Adipose tissue (tissue), 3 donors: ENCODE measurements around the gene ZNF451. TPM values are rescaled to one million over a fixed set of nuclear protein-coding genes. Genes with fewer than 3 reads are reported as not detected.
"Not testable (repeated sequence)": the region's sequence is repeated elsewhere in the genome, so short reads cannot be mapped to it uniquely, and the experiment has no call there.

Experiments
- H3K27ac ChIP-seq: one replicate; pipeline ENCODE4 v1.5.1; 2013; ENCODE audit warnings: low read depth, low read length
- WGBS, 3 donors: extraction: QIAGEN DNeasy Blood & Tissue Kit; methylation state at CpG; one replicate each; pipeline ENCODE4 v1.1.7; 2013; 5-methylcytosine and 5-hydroxymethylcytosine counted together
- polyA plus RNA-seq, 3 donors: library from polyadenylated mRNA; stranded (reverse); fragments of 200-250 nt; gene quantifications; one replicate each; pipeline ENCODE4 v1.2.3, GENCODE V29; 2013
- donor health status: healthy with polysubstance abuse.
- donor health status: Bipolar disorder and iron deficiency.
- donor health status: healthy.

The ZNF451 gene, protein sequence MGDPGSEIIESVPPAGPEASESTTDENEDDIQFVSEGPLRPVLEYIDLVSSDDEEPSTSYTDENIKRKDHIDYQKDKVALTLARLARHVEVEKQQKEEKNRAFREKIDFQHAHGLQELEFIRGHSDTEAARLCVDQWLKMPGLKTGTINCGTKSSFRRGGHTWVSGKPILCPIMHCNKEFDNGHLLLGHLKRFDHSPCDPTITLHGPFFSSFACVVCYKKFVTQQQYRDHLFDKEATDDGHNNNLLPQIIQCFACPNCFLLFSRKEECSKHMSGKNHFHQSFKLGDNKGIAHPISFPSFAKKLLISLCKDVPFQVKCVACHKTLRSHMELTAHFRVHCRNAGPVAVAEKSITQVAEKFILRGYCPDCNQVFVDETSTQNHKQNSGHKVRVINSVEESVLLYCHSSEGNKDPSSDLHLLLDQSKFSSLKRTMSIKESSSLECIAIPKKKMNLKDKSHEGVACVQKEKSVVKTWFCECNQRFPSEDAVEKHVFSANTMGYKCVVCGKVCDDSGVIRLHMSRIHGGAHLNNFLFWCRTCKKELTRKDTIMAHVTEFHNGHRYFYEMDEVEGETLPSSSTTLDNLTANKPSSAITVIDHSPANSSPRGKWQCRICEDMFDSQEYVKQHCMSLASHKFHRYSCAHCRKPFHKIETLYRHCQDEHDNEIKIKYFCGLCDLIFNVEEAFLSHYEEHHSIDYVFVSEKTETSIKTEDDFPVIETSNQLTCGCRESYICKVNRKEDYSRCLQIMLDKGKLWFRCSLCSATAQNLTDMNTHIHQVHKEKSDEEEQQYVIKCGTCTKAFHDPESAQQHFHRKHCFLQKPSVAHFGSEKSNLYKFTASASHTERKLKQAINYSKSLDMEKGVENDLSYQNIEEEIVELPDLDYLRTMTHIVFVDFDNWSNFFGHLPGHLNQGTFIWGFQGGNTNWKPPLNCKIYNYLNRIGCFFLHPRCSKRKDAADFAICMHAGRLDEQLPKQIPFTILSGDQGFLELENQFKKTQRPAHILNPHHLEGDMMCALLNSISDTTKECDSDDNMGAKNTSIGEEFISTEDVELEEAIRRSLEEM
- 1 to 10 TPM; 6.5 to 9.9 (median 9.3) TPM for polyA plus RNA-seq

DNA sequence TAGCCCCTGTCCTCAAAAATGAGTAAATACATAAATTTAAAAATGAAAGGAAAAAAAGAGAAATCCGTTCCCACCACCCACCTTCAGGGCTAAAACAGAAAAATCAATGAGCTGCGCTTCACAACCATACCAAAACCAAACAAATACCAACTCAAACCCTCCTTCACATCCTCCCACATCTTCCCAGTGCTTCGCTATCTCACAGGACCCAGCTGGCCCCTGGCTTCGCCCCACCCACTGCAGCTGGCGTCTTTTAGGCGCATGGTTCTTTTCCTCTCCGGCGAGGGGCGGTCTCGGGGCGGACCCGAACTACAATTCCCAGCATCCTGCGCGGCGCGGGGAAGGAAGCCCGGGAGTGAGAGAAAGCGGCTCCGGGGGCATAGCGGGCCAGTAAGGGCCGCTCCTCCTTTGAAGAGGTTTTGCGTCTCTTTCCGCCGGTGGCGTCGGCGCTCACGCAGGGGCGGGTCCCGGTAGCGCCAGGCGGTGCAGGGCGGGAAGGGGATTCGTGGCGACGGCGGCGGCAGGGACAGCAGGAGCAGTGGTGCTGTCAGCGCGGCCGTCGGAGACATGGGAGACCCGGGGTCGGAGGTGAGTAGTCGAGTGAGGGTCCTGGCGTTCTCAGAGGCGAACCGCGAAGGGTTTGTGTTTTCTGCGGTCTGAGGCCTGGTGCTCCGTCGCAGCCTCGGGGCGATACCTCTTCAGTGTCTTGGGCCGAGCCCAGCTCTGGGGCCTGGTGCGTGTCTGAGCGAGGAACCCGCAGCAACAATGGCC lies at the start of gene ZNF451:
Gene ZNF451 (plus strand): TSS at position 502 of the 771 bp plus-strand sequence. CDS start 66 bp downstream, at position 568.
- 0 to 1% (median 1%) methylated on average over 46 to 50 of the region's 58 CpGs for WGBS, 3 donors
- H3K27ac ChIP-seq = no peak within 1 kb of the TSS

DNA sequence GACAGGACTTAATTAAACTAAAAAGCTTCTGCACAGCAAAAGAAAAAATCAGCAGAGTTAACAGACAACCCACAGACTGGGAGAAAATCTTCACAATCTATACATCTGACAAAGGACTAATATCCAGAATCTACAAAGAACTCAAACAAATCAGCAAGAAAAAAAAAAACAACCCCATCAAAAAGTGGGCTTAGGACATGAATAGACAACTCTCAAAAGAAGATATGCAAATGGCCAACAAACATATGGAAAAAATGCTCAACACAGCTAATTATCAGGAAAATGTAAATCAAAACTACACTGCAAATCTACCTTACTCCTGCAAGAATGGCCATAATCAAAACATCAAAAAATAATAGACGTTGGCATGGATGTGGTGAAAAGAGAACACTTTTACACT lies 45.9 kb upstream of the ZNF451 start:
- 79 to 94% (median 89%) methylated on average over 1 of the region's 1 CpG for WGBS, 3 donors
- not testable (repeated sequence) for H3K27ac ChIP-seq

DNA sequence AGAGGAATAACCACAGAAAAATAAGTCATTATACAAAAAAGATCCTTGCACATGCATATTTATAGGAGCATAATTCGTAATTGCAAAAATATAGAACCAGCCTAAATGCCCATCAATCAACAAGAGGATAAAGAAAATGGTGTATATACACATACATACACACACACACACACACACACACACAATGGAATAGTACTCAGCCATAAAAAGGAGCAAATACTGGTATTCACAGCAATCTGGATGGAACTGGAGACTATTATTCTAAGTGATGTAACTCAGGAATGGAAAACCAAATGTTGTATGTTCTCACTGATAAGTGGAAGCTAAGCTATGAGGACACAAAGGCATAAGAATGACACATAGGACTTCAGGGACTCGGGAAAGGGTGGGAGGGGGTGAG lies 45.4 kb upstream of the ZNF451 start:
- no peak overlapping the region for H3K27ac ChIP-seq
- 91 to 99% (median 95%) methylated on average over 2 of the region's 2 CpGs for WGBS, 3 donors

DNA sequence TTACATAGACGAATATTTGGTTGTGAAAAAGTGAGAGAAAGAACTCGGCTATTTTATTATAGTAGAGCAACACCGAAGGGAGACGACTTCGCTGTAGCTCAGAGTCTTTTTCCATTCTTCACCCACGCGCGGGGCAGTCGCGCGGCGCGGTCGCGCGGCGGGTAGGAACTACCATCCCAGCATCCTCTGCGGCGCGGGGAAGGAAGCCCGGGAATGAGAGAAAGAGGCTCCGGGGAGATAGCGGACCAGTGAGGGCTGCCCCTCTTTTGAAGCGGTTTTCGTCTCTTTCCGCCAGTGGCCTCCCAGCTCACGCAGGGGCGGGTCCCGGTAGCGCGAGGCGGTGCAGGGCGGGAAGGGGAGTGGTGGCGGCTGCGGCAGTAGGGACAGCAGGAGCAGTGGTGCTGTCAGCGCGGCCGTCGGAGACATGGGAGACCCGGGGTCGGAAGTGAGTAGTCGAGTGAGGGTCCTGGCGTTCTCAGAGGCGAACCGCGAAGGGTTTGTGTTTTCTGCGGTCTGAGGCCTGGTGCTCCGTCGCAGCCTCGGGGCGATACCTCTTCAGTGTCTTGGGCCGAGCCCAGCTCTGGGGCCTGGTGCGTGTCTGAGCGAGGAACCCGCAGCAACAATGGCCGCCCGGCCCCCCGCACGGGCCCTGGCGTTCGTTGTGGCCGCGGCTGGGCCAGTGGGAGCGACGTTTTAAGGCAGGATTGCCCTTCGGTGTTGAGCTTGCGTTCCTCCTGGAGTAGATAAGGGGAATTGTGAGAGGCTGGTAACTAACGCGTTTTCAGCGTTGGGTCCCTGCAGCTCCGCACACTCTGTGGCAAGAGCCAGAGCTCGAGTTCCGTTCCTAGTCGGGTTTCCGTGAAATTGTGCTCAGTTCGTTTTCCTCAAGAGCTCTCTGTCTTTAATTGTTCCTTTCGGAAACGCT lies 43.4 kb upstream of the ZNF451 start, which contains the start of gene KIAA1586:
Gene KIAA1586 (plus strand): TSS at position 362 of the 925 bp plus-strand sequence. CDS start 63 bp downstream, at position 425.
- not testable (repeated sequence) for H3K27ac ChIP-seq
- WGBS, 3 donors = 0 to 1% (median 0%) methylated on average over 40 to 46 of the region's 78 CpGs

DNA sequence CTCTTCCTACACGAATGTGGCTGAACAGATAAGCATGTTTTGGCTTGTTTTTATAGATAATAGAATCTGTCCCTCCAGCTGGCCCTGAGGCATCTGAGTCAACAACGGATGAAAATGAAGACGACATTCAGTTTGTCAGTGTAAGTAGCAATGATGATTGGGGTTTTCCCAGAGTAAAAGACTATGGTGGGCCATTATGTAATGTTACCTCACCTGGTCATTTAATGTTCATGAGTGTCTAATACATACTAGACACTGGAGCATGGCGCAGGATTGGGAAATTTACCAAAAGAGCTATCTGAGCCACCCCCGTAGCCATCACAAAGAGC lies 42.8 kb upstream of the ZNF451 start:
- H3K27ac ChIP-seq = not testable (repeated sequence)
- WGBS, 3 donors = no CpG with 5 or more reads among the region's 5 CpGs

DNA sequence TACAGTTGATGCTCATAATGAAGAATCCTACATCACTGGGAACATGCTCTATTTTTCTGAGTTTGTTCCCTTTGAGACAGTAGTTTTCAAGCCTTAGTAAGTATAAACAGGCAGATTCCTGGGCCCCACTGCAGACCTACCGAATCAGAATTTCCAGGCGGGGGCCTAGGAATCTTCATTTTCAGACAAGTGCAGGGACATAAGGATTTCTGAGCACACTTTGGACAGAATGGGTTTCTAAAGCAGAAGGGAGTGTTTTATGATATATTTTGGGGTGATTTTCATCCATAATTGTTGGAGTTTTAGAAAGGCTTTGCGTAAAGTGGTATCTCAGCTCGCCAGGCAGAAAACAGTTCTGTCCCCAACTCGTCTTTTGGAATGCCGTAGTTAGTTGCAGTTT lies 42.1 kb upstream of the ZNF451 start:
- not testable (repeated sequence) for H3K27ac ChIP-seq
- 92 to 97% (median 92%) methylated on average over 5 to 6 of the region's 6 CpGs for WGBS, 3 donors

DNA sequence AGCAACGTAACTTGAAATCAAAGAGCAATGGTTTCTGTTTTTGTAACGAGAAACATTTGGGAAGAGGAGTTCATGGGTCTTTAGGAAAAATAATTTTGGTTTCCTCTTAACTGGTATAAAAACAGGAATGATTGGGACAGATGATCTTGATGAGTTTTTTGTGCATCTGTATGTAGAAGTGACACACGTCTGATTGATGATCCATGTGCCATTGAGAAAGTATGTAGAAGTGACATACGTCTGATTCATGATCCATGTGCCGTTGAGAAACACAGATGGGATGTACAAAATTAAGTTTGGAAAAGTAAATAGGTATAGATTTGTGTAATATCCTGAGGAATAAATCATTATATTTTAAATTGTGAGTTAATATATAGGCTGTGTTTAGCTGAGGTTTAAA lies 41.4 kb upstream of the ZNF451 start:
- no peak overlapping the region for H3K27ac ChIP-seq

DNA sequence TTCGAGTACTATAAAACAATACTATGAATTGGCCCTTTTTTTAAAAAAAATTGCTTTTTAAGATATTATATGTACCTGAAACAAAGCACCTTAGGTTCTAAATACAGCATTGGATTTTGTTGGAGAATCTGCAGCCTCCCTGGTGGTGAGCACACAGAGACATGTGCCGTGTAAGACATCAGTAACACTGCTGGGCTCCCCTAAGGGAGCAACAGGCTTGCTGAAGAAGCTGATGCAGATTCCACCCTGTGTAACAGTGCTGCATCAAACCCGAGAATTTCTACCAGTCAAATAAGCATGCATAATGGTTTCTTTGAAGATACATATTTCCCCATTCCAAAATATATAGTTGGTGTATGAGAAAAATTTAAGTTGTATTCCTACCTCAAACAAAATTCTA lies 26.1 kb upstream of the ZNF451 start:
- 86 to 91% (median 89%) methylated on average over 3 of the region's 3 CpGs for WGBS, 3 donors
- no peak overlapping the region for H3K27ac ChIP-seq

More for the DNA sequence above, 41.4 kb upstream of the ZNF451 start:
- 83 to 90% (median 87%) methylated on average over 5 of the region's 5 CpGs for WGBS, 3 donors

DNA sequence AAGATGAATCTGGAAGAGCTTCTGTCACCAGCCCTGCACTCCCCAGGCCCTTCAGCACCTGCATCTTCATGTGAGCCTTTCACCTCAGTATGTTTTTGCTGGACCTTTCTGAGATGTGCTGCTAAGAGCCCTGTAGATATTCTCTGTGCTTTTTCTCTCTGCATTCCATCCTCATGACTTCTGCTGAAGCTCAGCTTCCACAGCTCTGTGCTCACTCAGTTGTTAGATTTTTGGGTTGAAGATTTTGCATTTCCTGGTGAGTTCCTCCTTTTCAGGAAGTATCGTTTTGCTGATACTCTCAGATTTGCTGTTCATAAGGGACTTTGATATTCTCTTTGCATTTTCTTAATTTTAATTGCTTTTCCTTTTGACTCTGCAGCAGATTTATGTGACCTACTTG lies 25.2 kb upstream of the ZNF451 start:
- WGBS, 3 donors = 62 to 79% (median 69%) methylated on average over 1 of the region's 1 CpG

DNA sequence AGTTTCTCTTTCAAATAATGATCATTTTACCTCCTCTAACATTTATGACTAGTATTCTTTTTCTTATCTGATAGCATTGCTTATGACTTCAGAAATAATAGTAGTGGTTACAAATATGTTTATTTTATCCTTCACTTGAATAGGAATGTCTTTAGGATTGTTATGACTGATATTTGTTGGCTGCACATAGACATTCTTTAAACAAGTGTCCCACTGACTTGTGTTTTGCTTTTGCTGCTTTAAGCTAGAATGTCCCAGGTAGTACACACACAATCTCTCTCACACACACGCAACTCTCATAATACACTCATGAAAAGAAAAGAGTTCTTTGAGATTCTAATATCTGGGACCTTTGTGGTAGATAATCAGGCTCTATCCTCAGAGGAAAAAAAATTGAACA lies 21.9 kb upstream of the ZNF451 start:
- H3K27ac ChIP-seq = no peak overlapping the region
- WGBS, 3 donors = 97 to 100% (median 97%) methylated on average over 1 of the region's 1 CpG

More for the DNA sequence above, 25.2 kb upstream of the ZNF451 start:
- no peak overlapping the region for H3K27ac ChIP-seq

DNA sequence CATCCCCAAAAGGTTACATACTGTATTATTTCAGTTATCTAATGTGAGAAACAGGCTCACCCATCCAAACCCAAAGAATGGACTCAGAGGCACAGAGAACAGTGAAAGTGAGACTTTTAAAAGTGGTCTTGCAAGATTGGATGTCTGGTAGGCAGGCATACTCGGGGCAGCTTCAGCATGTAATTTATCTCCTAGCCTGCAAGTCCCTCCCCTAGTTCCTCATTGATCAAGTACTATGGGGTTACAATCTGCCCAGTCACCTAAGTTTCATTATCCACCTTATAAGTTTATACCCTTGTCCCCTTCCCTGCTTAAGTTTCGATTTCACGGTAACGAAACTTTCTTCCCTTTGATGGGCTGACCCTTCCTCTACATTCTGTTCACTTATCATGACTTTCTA lies 20.8 kb upstream of the ZNF451 start:
- WGBS, 3 donors = 80 to 83% (median 82%) methylated on average over 4 of the region's 4 CpGs
- H3K27ac ChIP-seq = no peak overlapping the region

DNA sequence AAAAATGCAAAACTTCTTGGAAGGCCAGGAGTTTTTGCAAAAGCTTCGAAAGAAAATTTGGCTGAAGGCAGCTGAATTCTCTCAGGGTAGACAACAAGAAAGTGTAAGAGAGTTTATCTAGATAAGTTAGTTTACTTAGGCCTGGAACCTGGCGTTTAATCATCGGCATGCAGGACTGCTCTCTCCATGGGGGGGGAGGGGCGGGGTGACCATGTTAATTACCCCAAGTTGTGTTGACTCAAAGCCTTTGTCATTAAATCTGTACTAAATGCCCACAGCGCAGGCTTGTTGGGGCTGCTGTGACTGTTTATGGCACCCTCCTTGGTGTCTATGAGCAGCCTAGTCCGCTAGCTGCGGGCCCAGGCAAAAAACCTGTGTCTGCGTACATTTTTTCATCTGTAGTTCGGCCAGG lies 20.1 kb upstream of the ZNF451 start:
- no peak overlapping the region for H3K27ac ChIP-seq
- 78 to 92% (median 85%) methylated on average over 9 of the region's 9 CpGs for WGBS, 3 donors

DNA sequence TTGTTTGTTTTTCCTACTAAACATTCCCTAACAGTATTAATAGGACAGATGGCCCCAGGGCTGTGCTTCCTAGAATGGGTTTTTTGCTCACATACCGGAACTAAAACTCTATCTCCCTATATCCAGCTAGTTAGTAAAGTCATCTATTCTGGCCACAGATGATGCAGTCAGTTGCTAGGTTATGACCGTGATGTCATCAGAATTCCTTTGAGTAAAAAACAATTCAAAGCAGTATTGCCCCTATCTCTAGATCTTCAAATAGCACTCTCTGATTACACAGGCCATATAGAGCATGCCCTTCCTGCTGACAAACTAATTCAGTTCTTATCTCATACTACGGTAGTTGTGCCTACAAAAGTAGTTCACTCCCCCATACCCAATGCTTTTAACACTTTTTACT lies 17.9 kb upstream of the ZNF451 start:
- H3K27ac ChIP-seq = no peak overlapping the region
- WGBS, 3 donors = 88 to 91% (median 88%) methylated on average over 3 of the region's 3 CpGs

DNA sequence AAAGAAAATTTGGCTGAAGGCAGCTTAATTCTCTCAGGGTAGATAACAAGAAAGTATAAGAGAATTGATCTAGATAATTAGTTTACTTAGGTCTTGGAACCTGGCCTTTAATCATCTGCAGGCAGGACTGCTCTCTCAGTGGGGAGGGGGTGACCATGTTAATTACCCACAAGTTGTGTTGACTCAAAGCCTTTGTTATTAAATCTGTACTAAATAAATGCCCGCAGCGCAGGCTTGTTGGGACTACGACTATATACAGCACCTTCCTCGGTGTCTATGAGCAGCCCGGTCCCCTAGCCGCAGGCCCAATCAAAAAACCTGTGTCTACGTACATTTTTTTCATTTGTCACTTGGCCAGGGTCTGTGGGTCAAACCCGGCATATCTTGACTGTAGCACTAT lies 15.6 kb upstream of the ZNF451 start:
- no peak overlapping the region for H3K27ac ChIP-seq
- 93 to 97% (median 96%) methylated on average over 8 of the region's 8 CpGs for WGBS, 3 donors

DNA sequence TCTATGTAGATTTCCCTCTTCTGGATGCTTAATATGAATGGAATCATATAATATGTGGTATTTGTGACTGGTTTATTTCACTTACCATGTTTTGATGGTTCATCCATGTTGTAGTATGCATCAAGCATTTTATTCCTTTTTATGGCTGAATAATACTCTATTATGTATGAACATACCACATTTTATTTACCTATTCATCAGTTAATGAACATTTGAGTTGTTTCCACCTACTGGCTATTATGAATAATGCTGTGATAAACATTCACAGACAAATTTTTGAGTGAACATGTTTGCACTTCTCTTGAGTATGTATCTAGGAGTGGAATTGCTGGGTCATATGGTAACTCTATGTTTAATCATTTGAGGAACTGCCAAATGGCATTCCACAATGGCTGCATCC lies 14.9 kb upstream of the ZNF451 start:
- H3K27ac ChIP-seq = no peak overlapping the region

DNA sequence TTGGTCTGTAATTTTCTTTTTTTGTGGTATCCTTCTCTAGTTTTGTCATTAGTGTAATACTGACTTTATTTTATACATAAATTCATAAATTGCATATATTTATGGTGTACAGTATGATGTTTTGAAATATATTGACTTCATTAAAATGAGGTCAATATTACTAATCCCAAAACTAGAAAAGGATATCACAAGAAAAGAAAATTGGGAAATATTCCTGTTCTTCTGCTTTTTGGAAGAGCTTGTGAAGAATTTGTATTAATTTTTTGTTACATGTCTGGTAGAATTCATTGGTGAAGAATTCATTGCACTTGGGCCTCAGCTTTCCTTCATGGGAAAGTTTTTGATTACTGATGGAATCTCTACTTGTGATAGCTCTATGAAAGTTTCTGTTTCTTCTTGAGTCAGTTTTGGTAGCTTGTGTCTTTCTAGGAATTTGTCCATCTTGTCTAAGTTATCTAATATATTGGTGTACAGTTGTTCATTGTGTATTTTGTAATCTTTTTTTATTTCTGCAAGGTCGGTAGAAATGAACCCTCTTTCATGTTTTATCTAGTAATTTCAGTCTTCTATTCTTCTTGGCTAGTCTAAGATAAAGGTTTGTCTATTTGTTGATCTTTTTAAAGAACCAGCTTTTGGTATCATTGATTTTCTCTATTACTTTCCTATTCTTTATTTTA lies 11.3 kb upstream of the ZNF451 start:
- no peak overlapping the region for H3K27ac ChIP-seq
- 65 to 95% (median 82%) methylated on average over 1 of the region's 1 CpG for WGBS, 3 donors

DNA sequence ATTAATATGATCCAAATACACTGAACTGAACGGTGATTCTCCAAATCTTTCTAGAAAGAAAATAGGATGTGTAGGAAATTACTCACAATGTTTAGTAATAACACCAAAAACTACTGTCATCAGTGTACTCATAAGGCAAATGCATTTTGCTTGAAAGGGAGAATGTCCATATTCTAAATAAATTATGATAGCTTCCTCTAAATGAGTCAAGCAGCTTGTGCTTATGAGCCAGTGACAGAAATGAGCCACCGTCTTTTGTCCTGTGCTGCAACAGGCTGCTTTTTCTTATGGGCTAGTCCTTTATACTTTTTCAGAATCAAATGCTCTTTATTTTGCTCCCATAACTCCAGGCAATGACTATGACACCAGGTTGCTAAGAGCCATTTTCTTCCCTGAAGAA lies 4.5 kb upstream of the ZNF451 start:
- H3K27ac ChIP-seq = no peak overlapping the region
- WGBS, 3 donors = 89 to 93% (median 92%) methylated on average over 2 of the region's 2 CpGs
